HepG2 (cell line): ENCODE results near the gene STPG4. TPM values are rescaled to one million over a fixed set of nuclear protein-coding genes. Genes with fewer than 3 reads are reported as not detected.

Experiments
- ARID2 ChIP-seq: sonication (generic); formaldehyde crosslinking; IDR thresholded peaks from 2 replicates; pipeline ENCODE4 v1.8.1; 2022; ENCODE audit warnings: mild to moderate bottlenecking, missing genetic modification reagents, borderline replicate concordance
- EED ChIP-seq: sonication (generic); formaldehyde crosslinking; IDR thresholded peaks from 2 replicates; pipeline ENCODE4 v1.5.0; 2020; ENCODE audit warnings: mild to moderate bottlenecking, missing genetic modification reagents
- GATA4 ChIP-seq: sonication (generic); IDR thresholded peaks from 2 replicates; pipeline ENCODE4 v1.6.1; 2016; ENCODE audit warnings: antibody characterized with exemption, low read depth, borderline replicate concordance
- NCOR1 ChIP-seq: fragments of 200-600 bp; sonication (generic); IDR thresholded peaks from 2 replicates; pipeline ENCODE4 v1.7.0; 2017; ENCODE audit warnings: antibody characterized with exemption, low read length, borderline replicate concordance
- U2AF1 ChIP-seq: fragments of 200-400 bp; formaldehyde crosslinking; optimal IDR thresholded peaks from 2 replicates; pipeline ENCODE3; 2017; ENCODE audit warnings: mild to moderate bottlenecking, low read depth, low read length
- ZNF678 ChIP-seq: sonication (generic); formaldehyde crosslinking; IDR thresholded peaks from 2 replicates; pipeline ENCODE4 v1.4.0; 2020; ENCODE audit warnings: mild to moderate bottlenecking, missing genetic modification reagents
- polyA plus RNA-seq, 8 experiments: library from polyadenylated mRNA; depleted of rRNA in 3 of 8; stranded (reverse) in 7 of 8; unstranded in 1 of 8; fragments of >200 nt; fragmentation: Illumina TruSeq in 4 of 8; extraction: Trizol in 4 of 8; gene quantifications; 2 replicates each; pipeline versions ENCODE4 v1.2.1 to v1.2.3, GENCODE V29; 2011 to 2016; ENCODE audit warnings: low read depth in 4 of 8, missing spikeins in 1 of 8, mixed read lengths in 1 of 8; ENCODE audit not compliant: insufficient read depth in 1 of 8
- total RNA-seq, 5 experiments: library from RNA; depleted of rRNA; stranded (reverse); fragments of >200 nt; fragmentation: Illumina TruSeq; extraction: Trizol; gene quantifications; 2 replicates each; pipeline ENCODE4 v1.2.3, GENCODE V29; 2016; ENCODE audit warnings: low read depth in 1 of 5
- TF ChIP-seq, protein P1 (sequence below), 2 experiments: fragments of 450-650 bp in 1 of 2; sonication (generic) in 1 of 2; formaldehyde crosslinking in 1 of 2; IDR thresholded peaks; 2 replicates each; pipeline versions ENCODE4 v1.6.1 to v1.8.0; 2016 to 2022; ENCODE audit warnings: antibody characterized with exemption in 1 of 2, mild to moderate bottlenecking in 1 of 2, missing genetic modification reagents in 1 of 2
- TF ChIP-seq, protein P2 (sequence below): sonication (generic); formaldehyde crosslinking; IDR thresholded peaks from 2 replicates; pipeline ENCODE4 v1.4.0; 2020; ENCODE audit warnings: missing genetic modification reagents
- TF ChIP-seq, protein P3 (sequence below): sonication (generic); formaldehyde crosslinking; IDR thresholded peaks from 2 replicates; pipeline ENCODE4 v1.4.0; 2020; ENCODE audit warnings: missing genetic modification reagents, borderline replicate concordance
- TF ChIP-seq, protein P4 (sequence below): sonication (generic); formaldehyde crosslinking; conservative IDR thresholded peaks from 2 replicates; pipeline ENCODE4 v1.8.1; 2023; ENCODE audit warnings: missing genetic modification reagents

The STPG4 gene
- total and polyA plus RNA-seq, 2 of the 13 experiments (the other 11 are each of a cell fraction or from before 2014, with no cell fraction given) = 0.11 to 0.15 TPM

DNA sequence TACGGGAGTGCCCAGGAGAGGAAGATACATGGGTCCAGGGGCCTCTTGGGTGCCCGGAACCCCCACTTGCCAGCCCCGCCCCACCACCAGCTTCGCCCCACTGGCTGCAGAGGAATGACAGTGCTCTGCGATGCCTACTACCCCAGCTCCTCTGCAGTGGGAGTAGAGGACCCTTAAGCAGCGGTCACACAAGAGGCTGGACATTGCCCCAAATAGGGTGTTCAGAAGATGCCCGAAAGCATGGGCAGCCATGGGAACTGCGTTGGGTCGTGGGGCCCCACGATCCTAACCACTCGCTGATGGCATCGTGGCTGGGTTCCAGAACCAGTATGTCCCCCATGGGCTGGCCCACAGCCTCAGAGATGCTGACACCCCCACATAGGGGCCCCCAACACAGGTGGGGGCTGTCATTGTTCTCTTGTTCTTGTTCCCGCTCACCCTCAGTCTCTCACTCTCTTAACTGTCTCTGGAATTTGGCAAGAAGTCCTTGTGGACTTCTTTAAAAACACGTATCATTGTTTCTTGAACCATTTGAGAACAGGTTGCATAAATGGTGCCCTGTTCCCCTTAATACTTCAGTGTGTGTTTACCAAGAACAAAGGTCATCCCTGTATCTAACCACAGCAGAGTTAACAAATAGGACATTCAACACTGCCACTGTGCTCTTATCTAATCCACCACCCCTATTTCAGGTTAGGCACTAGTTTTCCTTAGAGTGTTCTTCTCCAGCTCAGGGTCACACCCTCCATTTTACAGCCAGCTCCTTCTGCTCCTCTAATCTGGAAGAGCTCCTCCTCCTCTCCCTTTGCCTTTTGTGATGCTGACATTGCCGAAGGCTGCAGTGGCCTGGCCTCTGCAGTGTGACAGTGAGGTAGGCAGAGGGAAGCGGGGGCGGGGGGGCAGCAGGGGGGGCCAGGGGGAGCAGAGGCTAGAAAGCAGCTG is 76.3 kb downstream of the STPG4 start (continued):
- TF ChIP-seq, protein P1, sequence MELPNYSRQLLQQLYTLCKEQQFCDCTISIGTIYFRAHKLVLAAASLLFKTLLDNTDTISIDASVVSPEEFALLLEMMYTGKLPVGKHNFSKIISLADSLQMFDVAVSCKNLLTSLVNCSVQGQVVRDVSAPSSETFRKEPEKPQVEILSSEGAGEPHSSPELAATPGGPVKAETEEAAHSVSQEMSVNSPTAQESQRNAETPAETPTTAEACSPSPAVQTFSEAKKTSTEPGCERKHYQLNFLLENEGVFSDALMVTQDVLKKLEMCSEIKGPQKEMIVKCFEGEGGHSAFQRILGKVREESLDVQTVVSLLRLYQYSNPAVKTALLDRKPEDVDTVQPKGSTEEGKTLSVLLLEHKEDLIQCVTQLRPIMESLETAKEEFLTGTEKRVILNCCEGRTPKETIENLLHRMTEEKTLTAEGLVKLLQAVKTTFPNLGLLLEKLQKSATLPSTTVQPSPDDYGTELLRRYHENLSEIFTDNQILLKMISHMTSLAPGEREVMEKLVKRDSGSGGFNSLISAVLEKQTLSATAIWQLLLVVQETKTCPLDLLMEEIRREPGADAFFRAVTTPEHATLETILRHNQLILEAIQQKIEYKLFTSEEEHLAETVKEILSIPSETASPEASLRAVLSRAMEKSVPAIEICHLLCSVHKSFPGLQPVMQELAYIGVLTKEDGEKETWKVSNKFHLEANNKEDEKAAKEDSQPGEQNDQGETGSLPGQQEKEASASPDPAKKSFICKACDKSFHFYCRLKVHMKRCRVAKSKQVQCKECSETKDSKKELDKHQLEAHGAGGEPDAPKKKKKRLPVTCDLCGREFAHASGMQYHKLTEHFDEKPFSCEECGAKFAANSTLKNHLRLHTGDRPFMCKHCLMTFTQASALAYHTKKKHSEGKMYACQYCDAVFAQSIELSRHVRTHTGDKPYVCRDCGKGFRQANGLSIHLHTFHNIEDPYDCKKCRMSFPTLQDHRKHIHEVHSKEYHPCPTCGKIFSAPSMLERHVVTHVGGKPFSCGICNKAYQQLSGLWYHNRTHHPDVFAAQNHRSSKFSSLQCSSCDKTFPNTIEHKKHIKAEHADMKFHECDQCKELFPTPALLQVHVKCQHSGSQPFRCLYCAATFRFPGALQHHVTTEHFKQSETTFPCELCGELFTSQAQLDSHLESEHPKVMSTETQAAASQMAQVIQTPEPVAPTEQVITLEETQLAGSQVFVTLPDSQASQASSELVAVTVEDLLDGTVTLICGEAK (IDR thresholded peaks at IDR 0.05) = no peak
- TF ChIP-seq, protein P1 (CRISPR knock-in tag; IDR thresholded peaks at IDR 0.05) = no peak
- TF ChIP-seq, protein P2, sequence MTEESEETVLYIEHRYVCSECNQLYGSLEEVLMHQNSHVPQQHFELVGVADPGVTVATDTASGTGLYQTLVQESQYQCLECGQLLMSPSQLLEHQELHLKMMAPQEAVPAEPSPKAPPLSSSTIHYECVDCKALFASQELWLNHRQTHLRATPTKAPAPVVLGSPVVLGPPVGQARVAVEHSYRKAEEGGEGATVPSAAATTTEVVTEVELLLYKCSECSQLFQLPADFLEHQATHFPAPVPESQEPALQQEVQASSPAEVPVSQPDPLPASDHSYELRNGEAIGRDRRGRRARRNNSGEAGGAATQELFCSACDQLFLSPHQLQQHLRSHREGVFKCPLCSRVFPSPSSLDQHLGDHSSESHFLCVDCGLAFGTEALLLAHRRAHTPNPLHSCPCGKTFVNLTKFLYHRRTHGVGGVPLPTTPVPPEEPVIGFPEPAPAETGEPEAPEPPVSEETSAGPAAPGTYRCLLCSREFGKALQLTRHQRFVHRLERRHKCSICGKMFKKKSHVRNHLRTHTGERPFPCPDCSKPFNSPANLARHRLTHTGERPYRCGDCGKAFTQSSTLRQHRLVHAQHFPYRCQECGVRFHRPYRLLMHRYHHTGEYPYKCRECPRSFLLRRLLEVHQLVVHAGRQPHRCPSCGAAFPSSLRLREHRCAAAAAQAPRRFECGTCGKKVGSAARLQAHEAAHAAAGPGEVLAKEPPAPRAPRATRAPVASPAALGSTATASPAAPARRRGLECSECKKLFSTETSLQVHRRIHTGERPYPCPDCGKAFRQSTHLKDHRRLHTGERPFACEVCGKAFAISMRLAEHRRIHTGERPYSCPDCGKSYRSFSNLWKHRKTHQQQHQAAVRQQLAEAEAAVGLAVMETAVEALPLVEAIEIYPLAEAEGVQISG (CRISPR knock-in tag) = peak; percentile 46; the same call in 1 of the 2 replicates
- TF ChIP-seq, protein P3, sequence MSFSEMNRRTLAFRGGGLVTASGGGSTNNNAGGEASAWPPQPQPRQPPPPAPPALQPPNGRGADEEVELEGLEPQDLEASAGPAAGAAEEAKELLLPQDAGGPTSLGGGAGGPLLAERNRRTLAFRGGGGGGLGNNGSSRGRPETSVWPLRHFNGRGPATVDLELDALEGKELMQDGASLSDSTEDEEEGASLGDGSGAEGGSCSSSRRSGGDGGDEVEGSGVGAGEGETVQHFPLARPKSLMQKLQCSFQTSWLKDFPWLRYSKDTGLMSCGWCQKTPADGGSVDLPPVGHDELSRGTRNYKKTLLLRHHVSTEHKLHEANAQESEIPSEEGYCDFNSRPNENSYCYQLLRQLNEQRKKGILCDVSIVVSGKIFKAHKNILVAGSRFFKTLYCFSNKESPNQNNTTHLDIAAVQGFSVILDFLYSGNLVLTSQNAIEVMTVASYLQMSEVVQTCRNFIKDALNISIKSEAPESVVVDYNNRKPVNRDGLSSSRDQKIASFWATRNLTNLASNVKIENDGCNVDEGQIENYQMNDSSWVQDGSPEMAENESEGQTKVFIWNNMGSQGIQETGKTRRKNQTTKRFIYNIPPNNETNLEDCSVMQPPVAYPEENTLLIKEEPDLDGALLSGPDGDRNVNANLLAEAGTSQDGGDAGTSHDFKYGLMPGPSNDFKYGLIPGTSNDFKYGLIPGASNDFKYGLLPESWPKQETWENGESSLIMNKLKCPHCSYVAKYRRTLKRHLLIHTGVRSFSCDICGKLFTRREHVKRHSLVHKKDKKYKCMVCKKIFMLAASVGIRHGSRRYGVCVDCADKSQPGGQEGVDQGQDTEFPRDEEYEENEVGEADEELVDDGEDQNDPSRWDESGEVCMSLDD (CRISPR knock-in tag) = peak; percentile 96
- TF ChIP-seq ZNF678 (CRISPR knock-in tag) (no peak), EED (CRISPR knock-in tag) (0 out of 2 replicates have a peak, but pooled peaks have one; percentile 8), NCOR1 (peak; percentile 94), ARID2 (no peak), GATA4 (peak; percentile 96), U2AF1 (no peak)
- TF ChIP-seq, protein P4, sequence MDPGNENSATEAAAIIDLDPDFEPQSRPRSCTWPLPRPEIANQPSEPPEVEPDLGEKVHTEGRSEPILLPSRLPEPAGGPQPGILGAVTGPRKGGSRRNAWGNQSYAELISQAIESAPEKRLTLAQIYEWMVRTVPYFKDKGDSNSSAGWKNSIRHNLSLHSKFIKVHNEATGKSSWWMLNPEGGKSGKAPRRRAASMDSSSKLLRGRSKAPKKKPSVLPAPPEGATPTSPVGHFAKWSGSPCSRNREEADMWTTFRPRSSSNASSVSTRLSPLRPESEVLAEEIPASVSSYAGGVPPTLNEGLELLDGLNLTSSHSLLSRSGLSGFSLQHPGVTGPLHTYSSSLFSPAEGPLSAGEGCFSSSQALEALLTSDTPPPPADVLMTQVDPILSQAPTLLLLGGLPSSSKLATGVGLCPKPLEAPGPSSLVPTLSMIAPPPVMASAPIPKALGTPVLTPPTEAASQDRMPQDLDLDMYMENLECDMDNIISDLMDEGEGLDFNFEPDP (CRISPR knock-in tag) = no peak
